ENCODE measurements around the gene PAXIP1.

DNA sequence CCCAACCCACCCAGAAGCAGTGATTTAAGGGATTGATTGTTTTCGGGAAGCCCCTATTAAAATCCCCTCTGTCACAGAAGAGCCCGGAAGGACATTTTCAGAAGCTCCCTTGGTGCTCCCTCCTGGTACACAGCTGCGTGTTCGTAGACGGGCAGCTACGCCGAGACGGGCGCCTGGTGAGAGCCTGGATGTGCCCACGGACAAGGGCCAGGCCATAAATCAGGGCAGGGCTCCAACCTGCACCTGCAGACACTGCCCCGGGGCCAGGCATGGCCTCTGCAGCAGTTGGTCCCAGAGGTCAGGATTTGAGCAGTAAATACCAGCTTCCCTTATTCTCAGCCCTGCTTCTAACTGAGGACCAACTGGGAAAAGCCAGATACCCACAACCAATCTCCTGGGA is 106.8 kb downstream of the PAXIP1 start:
- TF ChIP-seq, protein P1, sequence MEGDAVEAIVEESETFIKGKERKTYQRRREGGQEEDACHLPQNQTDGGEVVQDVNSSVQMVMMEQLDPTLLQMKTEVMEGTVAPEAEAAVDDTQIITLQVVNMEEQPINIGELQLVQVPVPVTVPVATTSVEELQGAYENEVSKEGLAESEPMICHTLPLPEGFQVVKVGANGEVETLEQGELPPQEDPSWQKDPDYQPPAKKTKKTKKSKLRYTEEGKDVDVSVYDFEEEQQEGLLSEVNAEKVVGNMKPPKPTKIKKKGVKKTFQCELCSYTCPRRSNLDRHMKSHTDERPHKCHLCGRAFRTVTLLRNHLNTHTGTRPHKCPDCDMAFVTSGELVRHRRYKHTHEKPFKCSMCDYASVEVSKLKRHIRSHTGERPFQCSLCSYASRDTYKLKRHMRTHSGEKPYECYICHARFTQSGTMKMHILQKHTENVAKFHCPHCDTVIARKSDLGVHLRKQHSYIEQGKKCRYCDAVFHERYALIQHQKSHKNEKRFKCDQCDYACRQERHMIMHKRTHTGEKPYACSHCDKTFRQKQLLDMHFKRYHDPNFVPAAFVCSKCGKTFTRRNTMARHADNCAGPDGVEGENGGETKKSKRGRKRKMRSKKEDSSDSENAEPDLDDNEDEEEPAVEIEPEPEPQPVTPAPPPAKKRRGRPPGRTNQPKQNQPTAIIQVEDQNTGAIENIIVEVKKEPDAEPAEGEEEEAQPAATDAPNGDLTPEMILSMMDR (conservative IDR thresholded peaks at IDR 0.05), result no peak
- TF ChIP-seq ZFX (IDR thresholded peaks at IDR 0.05), result no peak
